ENCODE measurements around the gene IPCEF1.

Gene IPCEF1

GRCh38 chr6:154384191-154384590 is 27.6 kb upstream of the IPCEF1 start:
- FAIRE-seq (no peak), DNase-seq (ENCODE audit: insufficient read length, low spot score) (no peak)
- TF ChIP-seq POLR2A (IDR thresholded peaks at IDR 0.05; ENCODE audit: low read depth, low read length): no peak

GRCh38 chr6:154383273-154383672 is 26.7 kb upstream of the IPCEF1 start:
- FAIRE-seq (no peak), DNase-seq (ENCODE audit: insufficient read length, low spot score) (no peak)
- TF ChIP-seq POLR2A (IDR thresholded peaks at IDR 0.05; ENCODE audit: low read depth, low read length): no peak

GRCh38 chr6:154382740-154383139 is 26.1 kb upstream of the IPCEF1 start:
- DNase-seq (ENCODE audit: insufficient read length, low spot score) (no peak), FAIRE-seq (no peak)
- no peak for TF ChIP-seq POLR2A (IDR thresholded peaks at IDR 0.05; ENCODE audit: low read depth, low read length)

GRCh38 chr6:154381548-154381947 is 24.9 kb upstream of the IPCEF1 start:
- no peak for TF ChIP-seq POLR2A (IDR thresholded peaks at IDR 0.05; ENCODE audit: low read depth, low read length)
- FAIRE-seq: no peak
- no peak for DNase-seq (ENCODE audit: insufficient read length, low spot score)

GRCh38 chr6:154380741-154381140 is 24.1 kb upstream of the IPCEF1 start:
- TF ChIP-seq POLR2A (IDR thresholded peaks at IDR 0.05; ENCODE audit: low read depth, low read length): no peak
- DNase-seq (ENCODE audit: insufficient read length, low spot score) (no peak), FAIRE-seq (no peak)

- no peak for TF ChIP-seq POLR2A (IDR thresholded peaks at IDR 0.05; ENCODE audit: low read depth, low read length)
- FAIRE-seq (no peak), DNase-seq (ENCODE audit: insufficient read length, low spot score) (no peak)
These were observed 23.0 kb upstream of the IPCEF1 start for GRCh38 chr6:154379585-154379984.

- DNase-seq (ENCODE audit: insufficient read length, low spot score): no peak
- no peak for FAIRE-seq
- TF ChIP-seq POLR2A (IDR thresholded peaks at IDR 0.05; ENCODE audit: low read depth, low read length): no peak
These were observed 21.9 kb upstream of the IPCEF1 start for GRCh38 chr6:154378518-154378917.

GRCh38 chr6:154377726-154378125 is 21.1 kb upstream of the IPCEF1 start:
- DNase-seq (ENCODE audit: insufficient read length, low spot score): no peak
- TF ChIP-seq POLR2A (IDR thresholded peaks at IDR 0.05; ENCODE audit: low read depth, low read length): no peak
- no peak for FAIRE-seq

GRCh38 chr6:154373971-154374370 is 17.4 kb upstream of the IPCEF1 start:
- no peak for FAIRE-seq
- no peak for TF ChIP-seq POLR2A (IDR thresholded peaks at IDR 0.05; ENCODE audit: low read depth, low read length)
- no peak for DNase-seq (ENCODE audit: insufficient read length, low spot score)

- TF ChIP-seq POLR2A (IDR thresholded peaks at IDR 0.05; ENCODE audit: low read depth, low read length): no peak
- no peak for DNase-seq (ENCODE audit: insufficient read length, low spot score)
These were observed 14.7 kb upstream of the IPCEF1 start for GRCh38 chr6:154371281-154371680.

GRCh38 chr6:154370545-154370944 is 13.9 kb upstream of the IPCEF1 start:
- no peak for TF ChIP-seq POLR2A (IDR thresholded peaks at IDR 0.05; ENCODE audit: low read depth, low read length)
- FAIRE-seq (no peak), DNase-seq (ENCODE audit: insufficient read length, low spot score) (no peak)

More at GRCh38 chr6:154371281-154371680, 14.7 kb upstream of the IPCEF1 start:
- no peak for FAIRE-seq

- FAIRE-seq (no peak), DNase-seq (ENCODE audit: insufficient read length, low spot score) (no peak)
- TF ChIP-seq POLR2A (IDR thresholded peaks at IDR 0.05; ENCODE audit: low read depth, low read length): no peak
These were observed 11.5 kb upstream of the IPCEF1 start for GRCh38 chr6:154367839-154368695.

GRCh38 chr6:154367336-154367735 is 10.7 kb upstream of the IPCEF1 start:
- no peak for TF ChIP-seq POLR2A (IDR thresholded peaks at IDR 0.05; ENCODE audit: low read depth, low read length)
- DNase-seq (ENCODE audit: insufficient read length, low spot score) (no peak), FAIRE-seq (no peak)

- no peak for FAIRE-seq
- TF ChIP-seq POLR2A (IDR thresholded peaks at IDR 0.05; ENCODE audit: low read depth, low read length): no peak
- no peak for DNase-seq (ENCODE audit: insufficient read length, low spot score)
These were observed 7.2 kb upstream of the IPCEF1 start for GRCh38 chr6:154363821-154364220.

- FAIRE-seq: no peak
These were observed 4.9 kb upstream of the IPCEF1 start for GRCh38 chr6:154361476-154361875.

More at GRCh38 chr6:154361476-154361875, 4.9 kb upstream of the IPCEF1 start:
- TF ChIP-seq POLR2A (IDR thresholded peaks at IDR 0.05; ENCODE audit: low read depth, low read length): no peak
- no peak for DNase-seq (ENCODE audit: insufficient read length, low spot score)
